Endothelial cell (in vitro differentiated cells): Measurements from ENCODE around the gene BARHL2. TPM values are rescaled to one million over a fixed set of nuclear protein-coding genes. Genes with fewer than 3 reads are reported as not detected.

ENCODE experiments used
- DNase-seq: peaks from one replicate; pipeline ENCODE4 v3.0.0; 2021; ENCODE audit warnings: low spot score
- H3K27ac Mint-ChIP-seq: one replicate; pipeline ENCODE4 v1.8.0; 2021; ENCODE audit warnings: mixed read lengths, inconsistent platforms; ENCODE audit not compliant: unreplicated experiment
- H3K27me3 Mint-ChIP-seq: one replicate; pipeline ENCODE4 v1.8.0; 2021; ENCODE audit warnings: mild to moderate bottlenecking, moderate library complexity, mixed read lengths, inconsistent platforms; ENCODE audit not compliant: unreplicated experiment
- H3K36me3 Mint-ChIP-seq: one replicate; pipeline ENCODE4 v1.8.0; 2021; ENCODE audit warnings: mild to moderate bottlenecking, low read depth, mixed read lengths, inconsistent platforms; ENCODE audit not compliant: unreplicated experiment
- H3K4me1 Mint-ChIP-seq: one replicate; pipeline ENCODE4 v1.8.0; 2021; ENCODE audit warnings: mild to moderate bottlenecking, mixed read lengths, inconsistent platforms; ENCODE audit not compliant: unreplicated experiment
- H3K4me3 Mint-ChIP-seq: one replicate; pipeline ENCODE4 v1.8.0; 2021; ENCODE audit warnings: mild to moderate bottlenecking, mixed read lengths, inconsistent platforms; ENCODE audit not compliant: unreplicated experiment
- H3K9me3 Mint-ChIP-seq: one replicate; pipeline ENCODE4 v1.8.0; 2021; ENCODE audit warnings: mixed read lengths, inconsistent platforms; ENCODE audit not compliant: unreplicated experiment
- CTCF ChIP-seq: fragments of 200-600 bp; sonication (generic); IDR thresholded peaks from one replicate; pipeline ENCODE4 v1.5.0; 2021; ENCODE audit warnings: antibody characterized with exemption; ENCODE audit not compliant: unreplicated experiment
- long read RNA-seq: library from polyadenylated mRNA; unstranded; transcript quantifications from one replicate; pipeline ENCODE4 v2.0.0, GENCODE V29; 2020; ENCODE audit not compliant: unreplicated experiment
- total RNA-seq: library from RNA; stranded (reverse); fragmentation: NEBNext Ultra II Directional; extraction: Animal tissue kit (Norgen Biotek cat#: 25700); gene quantifications from one replicate; pipeline ENCODE4 v1.2.1, GENCODE V29; 2021; ENCODE audit not compliant: unreplicated experiment

BARHL2 gene
- total RNA-seq: not detected
- long read RNA-seq: 0 reads

- peak; percentile 36 for DNase-seq
- Mint-ChIP-seq H3K4me1 (peaks cover 41% of the 10 kb centered on the region), H3K27ac (no peak within 1 kb of the TSS), H3K4me3 (peak within 1 kb of the TSS; percentile 86), H3K9me3 (no peaks in the 10 kb centered on the region), H3K27me3 (peaks cover 45% of the 10 kb centered on the region), H3K36me3 (peaks cover 6% of the 10 kb centered on the region)
- TF ChIP-seq CTCF: no peak
Measured at GRCh38 chr1:90716552-90717355, at the start of gene BARHL2. BARHL2 (minus strand) TSS chr1:90717302; CDS start chr1:90717195, 107 bp downstream.

- Mint-ChIP-seq H3K4me3 (no peak overlapping the region), H3K36me3 (no peaks in the 10 kb centered on the region), H3K27me3 (no peaks in the 10 kb centered on the region), H3K9me3 (no peaks in the 10 kb centered on the region), H3K4me1 (no peaks in the 10 kb centered on the region), H3K27ac (no peak overlapping the region)
- no peak for DNase-seq
- TF ChIP-seq CTCF: no peak
Measured at GRCh38 chr1:90763930-90764329, 46.8 kb upstream of the BARHL2 start.

- no peaks in the 10 kb centered on the region for H3K27me3 Mint-ChIP-seq
- no peaks in the 10 kb centered on the region for H3K4me1 Mint-ChIP-seq
- DNase-seq: no peak
- no peaks in the 10 kb centered on the region for H3K9me3 Mint-ChIP-seq
- H3K36me3 Mint-ChIP-seq: no peaks in the 10 kb centered on the region
- H3K27ac Mint-ChIP-seq: no peak overlapping the region
- TF ChIP-seq CTCF: no peak
- no peak overlapping the region for H3K4me3 Mint-ChIP-seq
Measured at GRCh38 chr1:90763506-90763905, 46.4 kb upstream of the BARHL2 start.

GRCh38 chr1:90761781-90762589 lies 44.9 kb upstream of the BARHL2 start:
- no peak overlapping the region for H3K27ac Mint-ChIP-seq
- no peaks in the 10 kb centered on the region for H3K36me3 Mint-ChIP-seq
- no peak for TF ChIP-seq CTCF
- H3K4me3 Mint-ChIP-seq: no peak overlapping the region
- no peak for DNase-seq
- no peaks in the 10 kb centered on the region for H3K4me1 Mint-ChIP-seq
- no peaks in the 10 kb centered on the region for H3K27me3 Mint-ChIP-seq
- H3K9me3 Mint-ChIP-seq: no peaks in the 10 kb centered on the region
